Activated B cell treated with CpG ODN at 0.5 μM for 24 hours (primary cell): ENCODE measurements around the gene BDNF. TPM values are rescaled to one million over a fixed set of nuclear protein-coding genes. Genes with fewer than 3 reads are reported as not detected.

Source experiments
- ATAC-seq: fragments of 200-7000 bp; cut with Tn5 transposase; one replicate; pipeline ENCODE4 v1.10.0; 2021; ENCODE audit warnings: low read depth, mild to moderate bottlenecking, moderate library complexity
- CTCF ChIA-PET: fragments of 350-600 bp; sonication (Branson Sonifier 250); formaldehyde crosslinking; loops from one replicate; lab custom pipeline; 2021; ENCODE audit warnings: antibody characterized with exemption; lab: Charles Lee
- POLR2A ChIA-PET: fragments of 350-600 bp; sonication (Branson Sonifier 250); formaldehyde crosslinking; loops from one replicate; lab custom pipeline; 2021; ENCODE audit warnings: antibody characterized with exemption; lab: Charles Lee
- DNase-seq: peaks from one replicate; pipeline ENCODE4 v3.0.0; 2022
- H3K27ac Mint-ChIP-seq: one replicate; pipeline ENCODE4 v1.8.0; 2020; ENCODE audit warnings: mixed read lengths
- H3K27me3 Mint-ChIP-seq: one replicate; pipeline ENCODE4 v1.8.0; 2021; ENCODE audit warnings: mixed read lengths
- H3K36me3 Mint-ChIP-seq: one replicate; pipeline ENCODE4 v1.8.0; 2021; ENCODE audit warnings: low read depth, mixed read lengths
- H3K4me1 Mint-ChIP-seq: one replicate; pipeline ENCODE4 v1.8.0; 2021; ENCODE audit warnings: mixed read lengths
- H3K4me3 Mint-ChIP-seq: one replicate; pipeline ENCODE4 v1.8.0; 2020; ENCODE audit warnings: mild to moderate bottlenecking, mixed read lengths
- H3K9me3 Mint-ChIP-seq: one replicate; pipeline ENCODE4 v1.8.0; 2020; ENCODE audit warnings: mixed read lengths
- intact Hi-C: fragments of 100-400 bp; cut with micrococcal nuclease; formaldehyde crosslinking; loops from one replicate; pipeline ENCODE4 v1.15.1; 2024
- total RNA-seq: library from RNA; stranded (reverse); gene quantifications from 2 replicates; pipeline ENCODE4 v1.2.3, GENCODE V29; 2022
- TF ChIP-seq, protein P1 (sequence below): fragments of 200-600 bp; IDR thresholded peaks from one replicate; pipeline ENCODE4 v1.8.0; 2022; ENCODE audit warnings: antibody characterized with exemption, mild to moderate bottlenecking

The BDNF gene
- total RNA-seq, 1 donor from 2014 or later: not detected

DNA sequence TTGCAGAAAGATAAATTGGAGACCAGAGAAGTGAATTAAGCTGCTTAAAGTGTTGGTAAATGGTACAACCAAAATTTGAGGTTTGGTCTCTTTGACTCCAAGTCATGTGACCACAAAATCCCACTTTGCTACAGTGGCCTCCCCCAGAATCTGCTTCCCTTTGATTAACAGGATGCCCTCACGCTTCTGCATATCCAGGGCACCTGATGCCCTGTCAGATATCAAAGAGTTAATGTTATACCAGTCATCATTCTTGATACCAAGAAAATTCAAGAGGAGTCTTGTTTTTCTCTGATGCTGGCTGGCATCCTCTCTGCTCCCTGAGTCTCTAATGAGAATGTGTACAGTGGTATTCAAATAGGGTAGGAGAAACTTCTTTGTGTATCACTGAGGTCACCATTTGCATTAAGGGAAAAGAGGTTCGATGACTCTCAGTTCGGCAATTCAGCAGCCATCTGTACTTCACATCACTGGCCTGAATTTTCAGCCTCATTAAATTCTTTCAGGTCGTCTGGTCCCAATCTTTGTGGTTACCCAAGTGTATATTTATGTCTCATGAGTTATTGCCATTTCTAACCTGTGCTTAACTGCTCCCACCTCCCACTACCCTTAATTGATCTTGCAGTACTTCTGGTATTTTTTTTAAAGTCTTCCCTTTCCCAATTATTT lies 73.9 kb downstream of the BDNF start:
- no peaks in the 10 kb centered on the region for H3K36me3 Mint-ChIP-seq
- no peak overlapping the region for H3K4me3 Mint-ChIP-seq
- no peaks in the 10 kb centered on the region for H3K27me3 Mint-ChIP-seq
- peaks cover 4% of the 10 kb centered on the region for H3K4me1 Mint-ChIP-seq
- POLR2A ChIA-PET: no interaction called here
- DNase-seq (no peak), ATAC-seq (no peak)
- H3K9me3 Mint-ChIP-seq: no peaks in the 10 kb centered on the region
- no peak overlapping the region for H3K27ac Mint-ChIP-seq
- CTCF ChIA-PET: no interaction called here
- intact Hi-C loops: no loop called here
- TF ChIP-seq, protein P1, sequence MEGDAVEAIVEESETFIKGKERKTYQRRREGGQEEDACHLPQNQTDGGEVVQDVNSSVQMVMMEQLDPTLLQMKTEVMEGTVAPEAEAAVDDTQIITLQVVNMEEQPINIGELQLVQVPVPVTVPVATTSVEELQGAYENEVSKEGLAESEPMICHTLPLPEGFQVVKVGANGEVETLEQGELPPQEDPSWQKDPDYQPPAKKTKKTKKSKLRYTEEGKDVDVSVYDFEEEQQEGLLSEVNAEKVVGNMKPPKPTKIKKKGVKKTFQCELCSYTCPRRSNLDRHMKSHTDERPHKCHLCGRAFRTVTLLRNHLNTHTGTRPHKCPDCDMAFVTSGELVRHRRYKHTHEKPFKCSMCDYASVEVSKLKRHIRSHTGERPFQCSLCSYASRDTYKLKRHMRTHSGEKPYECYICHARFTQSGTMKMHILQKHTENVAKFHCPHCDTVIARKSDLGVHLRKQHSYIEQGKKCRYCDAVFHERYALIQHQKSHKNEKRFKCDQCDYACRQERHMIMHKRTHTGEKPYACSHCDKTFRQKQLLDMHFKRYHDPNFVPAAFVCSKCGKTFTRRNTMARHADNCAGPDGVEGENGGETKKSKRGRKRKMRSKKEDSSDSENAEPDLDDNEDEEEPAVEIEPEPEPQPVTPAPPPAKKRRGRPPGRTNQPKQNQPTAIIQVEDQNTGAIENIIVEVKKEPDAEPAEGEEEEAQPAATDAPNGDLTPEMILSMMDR: no peak

DNA sequence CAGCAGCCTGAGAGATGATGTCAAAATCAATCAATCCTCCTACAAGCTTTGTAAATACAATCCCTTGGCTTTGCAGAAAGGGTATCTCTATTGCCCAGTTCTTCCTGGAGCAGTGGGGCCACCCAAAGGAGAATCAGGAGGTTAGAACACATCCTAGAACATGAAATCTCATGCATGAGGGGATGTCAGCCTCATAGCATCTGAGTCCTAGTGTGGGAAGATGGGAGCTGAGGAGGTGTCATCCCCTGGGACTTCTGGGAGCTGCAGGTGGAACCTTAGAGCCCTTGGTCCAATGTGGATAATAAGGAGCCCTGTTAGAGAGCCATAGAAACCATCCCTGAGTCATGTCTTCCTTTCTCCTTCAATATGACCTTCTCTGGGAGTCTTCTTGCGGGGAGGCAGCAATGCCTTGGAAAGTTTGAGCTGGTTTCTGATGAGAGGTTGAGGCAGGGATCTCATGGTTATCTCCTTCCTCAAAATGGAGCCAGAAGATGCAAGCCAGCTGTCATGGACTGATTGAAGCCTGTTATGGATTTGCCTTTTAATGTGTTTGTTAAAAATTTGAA lies 74.8 kb downstream of the BDNF start:
- intact Hi-C loops: no loop called here
- TF ChIP-seq, protein P1: no peak
- peaks cover 4% of the 10 kb centered on the region for H3K4me1 Mint-ChIP-seq
- no peak overlapping the region for H3K27ac Mint-ChIP-seq
- CTCF ChIA-PET: no interaction called here
- no peaks in the 10 kb centered on the region for H3K36me3 Mint-ChIP-seq
- H3K9me3 Mint-ChIP-seq: no peaks in the 10 kb centered on the region
- no peak overlapping the region for H3K4me3 Mint-ChIP-seq
- POLR2A ChIA-PET: no interaction called here
- ATAC-seq (no peak), DNase-seq (no peak)
- no peaks in the 10 kb centered on the region for H3K27me3 Mint-ChIP-seq

DNA sequence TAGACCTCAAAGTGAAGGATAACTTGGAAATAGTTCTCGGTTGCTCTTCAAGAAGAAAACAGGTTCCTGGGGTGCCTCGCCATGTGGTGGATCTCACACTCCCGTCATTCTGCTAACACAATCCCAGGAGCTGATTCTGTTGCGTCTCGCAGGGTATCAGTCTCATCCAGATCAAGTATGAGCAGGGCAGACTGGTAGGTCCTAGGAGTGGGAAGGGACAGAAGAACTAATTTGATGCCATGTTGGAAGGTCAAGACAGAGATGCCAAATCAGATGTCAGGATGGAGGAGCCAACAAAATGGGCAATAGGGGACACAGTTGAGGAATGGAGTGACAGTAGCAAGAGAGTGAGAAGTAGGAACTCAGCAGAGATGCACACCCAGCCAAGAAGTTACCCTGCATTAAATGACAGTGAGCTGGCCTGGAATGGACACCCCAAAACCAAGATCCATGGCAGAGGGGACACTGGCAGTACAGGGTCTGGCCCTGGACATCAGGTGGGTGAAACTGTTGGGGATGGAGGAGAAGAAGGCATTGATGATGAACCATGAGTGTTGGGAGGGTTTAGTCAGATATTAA lies 76.2 kb downstream of the BDNF start:
- TF ChIP-seq, protein P1: no peak
- POLR2A ChIA-PET: no interaction called here
- H3K36me3 Mint-ChIP-seq: no peaks in the 10 kb centered on the region
- intact Hi-C loops: no loop called here
- H3K9me3 Mint-ChIP-seq: no peaks in the 10 kb centered on the region
- ATAC-seq (no peak), DNase-seq (no peak)
- H3K4me1 Mint-ChIP-seq: peaks cover 4% of the 10 kb centered on the region
- no peaks in the 10 kb centered on the region for H3K27me3 Mint-ChIP-seq
- H3K4me3 Mint-ChIP-seq: no peak overlapping the region
- no peak overlapping the region for H3K27ac Mint-ChIP-seq
- CTCF ChIA-PET: no interaction called here

DNA sequence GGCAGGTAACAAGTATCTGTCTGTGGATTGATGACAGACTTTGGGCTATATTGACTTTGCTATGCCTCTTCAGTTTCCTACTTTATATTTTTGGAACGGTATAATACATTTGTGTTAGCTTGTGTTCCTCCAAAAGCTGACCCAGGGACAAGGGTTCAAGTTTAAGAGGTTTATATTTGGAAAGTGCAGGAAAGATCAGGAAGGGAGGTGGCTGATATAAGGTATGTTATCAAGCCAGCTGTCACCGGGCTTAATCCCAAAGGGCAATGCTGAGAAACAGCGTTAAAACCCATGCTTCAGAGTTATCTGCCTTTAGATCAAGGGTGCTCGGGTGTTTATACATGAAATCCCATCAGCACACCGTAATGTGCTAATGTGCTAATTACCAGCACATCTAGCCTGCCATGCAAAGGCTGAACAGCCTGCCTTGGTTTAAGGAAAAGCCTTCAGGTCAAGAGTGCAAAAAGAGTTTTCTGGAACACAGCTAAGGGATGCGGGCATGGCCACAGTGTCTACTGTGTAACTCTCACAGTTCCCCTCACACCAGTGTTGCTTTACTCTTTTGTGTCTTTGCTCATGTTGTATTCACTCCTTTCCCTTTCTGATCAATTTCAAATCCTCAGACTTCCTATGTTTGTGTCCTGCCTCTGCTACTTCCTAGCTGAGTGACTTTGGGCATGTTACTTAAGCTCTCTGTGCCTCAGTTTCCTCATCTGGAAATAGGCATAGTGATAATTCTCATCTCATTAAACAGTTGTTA lies 77.5 kb downstream of the BDNF start:
- Mint-ChIP-seq H3K27me3 (no peaks in the 10 kb centered on the region), H3K4me1 (peaks cover 4% of the 10 kb centered on the region), H3K27ac (no peak overlapping the region), H3K4me3 (no peak overlapping the region), H3K9me3 (no peaks in the 10 kb centered on the region), H3K36me3 (no peaks in the 10 kb centered on the region)
- no peak for ATAC-seq
- CTCF ChIA-PET: no interaction called here
- DNase-seq: no peak
- intact Hi-C loops: no loop called here
- TF ChIP-seq, protein P1: no peak
- POLR2A ChIA-PET: no interaction called here
